Hematopoietic multipotent progenitor cell treated with erythropoietin and hydrocortisone succinate and interleukin-3 and kit ligand, for 17 days (in vitro differentiated cells): Measurements from ENCODE around the gene DAAM1.

Experiments
- DNase-seq: peaks from one replicate; pipeline ENCODE4 v3.0.0-alpha.2; 2015; ENCODE audit warnings: low spot score

The DAAM1 gene

DNA sequence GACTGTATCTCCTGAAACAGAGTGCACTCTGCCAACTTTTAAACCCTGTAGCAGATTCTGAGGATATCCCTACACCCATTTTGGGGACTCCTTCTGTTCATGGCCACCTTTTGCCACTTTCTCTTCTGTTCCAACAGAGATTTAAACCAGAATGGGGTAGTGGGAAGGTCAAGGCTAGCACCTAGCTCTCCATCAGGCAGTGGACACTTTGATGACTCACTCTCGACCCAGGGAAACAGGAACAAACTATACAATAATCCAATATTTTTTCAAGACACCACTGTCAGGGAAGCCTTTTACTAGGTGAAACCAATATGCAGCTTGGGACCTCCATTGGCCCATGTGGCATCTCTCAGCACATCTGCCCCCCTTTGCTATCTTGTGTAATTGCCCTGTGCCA lies 103.6 kb downstream of the DAAM1 start:
- DNase-seq: no peak

DNA sequence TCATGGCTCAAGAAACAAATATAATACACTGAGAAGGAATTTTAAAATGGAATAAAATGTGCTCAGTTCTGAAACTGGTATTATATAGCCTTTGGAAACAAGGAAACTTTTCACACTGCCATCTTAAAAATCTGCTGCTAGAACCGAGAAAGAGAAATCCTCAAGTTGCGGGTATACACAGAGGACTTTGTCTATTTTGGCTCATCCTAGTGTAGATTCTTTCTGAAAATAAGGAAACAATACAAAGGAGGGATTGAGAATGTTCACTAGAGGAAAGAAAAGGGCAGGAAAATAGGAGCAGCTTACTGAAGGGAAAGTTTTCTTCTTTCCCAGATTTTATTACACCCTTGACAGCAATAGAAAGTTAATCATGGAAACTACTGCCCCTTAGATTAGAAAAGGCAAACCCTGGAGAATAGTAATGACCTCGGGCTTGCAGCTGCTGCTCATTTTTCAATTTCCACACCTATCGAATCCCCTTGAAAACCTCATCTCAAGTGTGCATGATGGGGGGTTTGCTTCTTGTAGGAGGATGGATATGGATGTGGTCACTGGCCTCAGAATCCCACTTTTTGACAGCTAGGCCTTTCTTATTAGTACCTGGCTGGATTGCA lies 104.6 kb downstream of the DAAM1 start:
- no peak for DNase-seq

- no peak for DNase-seq
Measured at GRCh38 chr14:59293935-59294661, 105.6 kb downstream of the DAAM1 start.

DNA sequence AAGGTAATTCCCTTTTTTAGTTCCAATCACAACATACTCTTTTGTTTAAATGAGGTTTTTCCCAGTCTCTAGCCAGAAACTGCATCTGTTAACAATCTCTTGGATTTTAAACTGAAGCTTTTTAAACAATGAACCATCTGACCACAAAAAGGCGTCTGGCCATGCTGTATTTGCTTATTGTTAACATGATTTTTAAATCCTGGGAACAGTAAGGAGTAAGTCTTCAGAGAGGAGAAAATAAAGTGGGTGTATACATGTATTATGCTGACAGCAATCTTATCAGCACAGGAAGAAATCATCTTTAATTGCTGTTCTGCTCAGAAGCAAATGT lies 106.2 kb downstream of the DAAM1 start:
- no peak for DNase-seq

DNA sequence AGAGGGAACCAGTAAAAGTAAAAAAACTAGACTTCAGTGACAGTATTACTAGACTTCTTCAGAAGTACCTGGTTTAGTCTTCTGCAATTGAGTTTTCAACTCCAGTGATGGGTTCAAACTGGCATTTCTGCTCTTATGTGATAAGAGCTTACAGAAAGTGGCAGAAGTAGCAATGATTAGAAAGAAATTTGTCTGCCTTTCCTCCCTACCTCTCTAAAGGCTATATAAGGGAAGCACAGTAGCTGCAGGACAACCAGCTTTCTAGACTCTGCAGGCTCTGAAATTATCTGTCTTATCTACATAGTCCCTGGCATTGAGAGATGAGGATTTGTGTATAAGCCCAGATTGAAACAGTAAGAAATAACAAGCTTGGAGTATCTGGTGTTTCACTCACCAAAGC lies 107.5 kb downstream of the DAAM1 start:
- DNase-seq: no peak

- DNase-seq: no peak
Measured at GRCh38 chr14:59296508-59296907, 108.0 kb downstream of the DAAM1 start.

GRCh38 chr14:59297071-59297776 lies 108.8 kb downstream of the DAAM1 start:
- DNase-seq: no peak

- no peak for DNase-seq
Measured at GRCh38 chr14:59299731-59300130, 111.3 kb downstream of the DAAM1 start.

DNA sequence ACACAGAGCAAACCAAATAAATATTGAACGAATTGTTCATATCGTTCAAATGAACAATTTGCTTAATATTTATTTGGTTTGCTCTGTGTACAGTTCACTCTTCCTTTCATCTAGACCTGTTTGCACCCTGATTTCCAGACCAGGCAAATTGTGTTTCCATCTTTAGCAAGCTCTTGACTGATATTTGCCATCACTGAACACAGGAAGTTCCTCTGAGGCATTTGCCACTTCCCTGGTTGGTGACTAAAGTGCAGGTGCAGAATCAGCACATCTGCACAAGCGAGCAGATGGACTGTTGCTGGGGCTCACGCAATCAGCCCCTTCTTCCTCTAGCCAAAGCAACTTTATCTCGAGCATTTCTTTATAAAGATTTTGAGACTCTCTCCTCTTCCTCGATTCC lies 112.9 kb downstream of the DAAM1 start:
- no peak for DNase-seq

DNA sequence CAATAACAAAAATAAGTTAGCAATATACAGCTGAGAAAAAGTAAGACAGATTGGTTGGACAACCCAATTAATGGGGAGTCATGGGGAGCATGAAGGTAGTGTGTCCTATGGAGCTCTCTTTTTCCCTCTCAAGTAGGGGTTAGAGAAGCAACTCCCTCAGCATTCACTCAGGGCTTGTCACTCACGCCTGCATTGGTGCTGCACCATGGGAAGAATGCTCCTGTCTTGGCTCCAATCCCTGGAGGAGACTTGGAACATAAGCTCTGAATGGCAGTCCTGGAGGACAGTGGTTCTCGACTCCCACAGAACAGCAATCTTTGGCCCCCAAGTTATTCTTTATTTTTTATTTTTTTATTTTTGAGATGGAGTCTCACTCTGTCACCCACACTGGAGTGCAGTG lies 113.8 kb downstream of the DAAM1 start:
- DNase-seq: no peak

- DNase-seq: no peak
Measured at GRCh38 chr14:59303216-59303615, 114.7 kb downstream of the DAAM1 start.

DNA sequence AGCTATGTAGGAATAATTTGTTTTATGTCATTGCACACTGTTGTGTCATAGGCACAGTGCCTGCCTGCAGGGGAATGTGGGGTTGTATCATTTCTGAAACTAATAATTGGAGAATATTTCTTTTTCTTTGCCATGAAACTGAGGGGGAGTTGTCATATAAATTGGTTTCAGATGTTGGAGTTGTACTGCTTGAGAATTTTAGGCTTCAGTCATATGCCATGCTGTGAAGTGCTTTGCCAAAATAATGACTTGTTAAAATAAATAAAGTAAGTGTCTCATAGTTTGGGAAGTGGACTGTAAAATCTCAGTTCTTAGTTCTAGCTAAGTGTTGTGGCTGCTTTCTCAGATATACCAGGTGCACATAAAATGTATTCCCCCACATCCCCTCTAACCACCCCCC lies 116.8 kb downstream of the DAAM1 start:
- no peak for DNase-seq

GRCh38 chr14:59305836-59306555 lies 117.5 kb downstream of the DAAM1 start:
- no peak for DNase-seq

DNA sequence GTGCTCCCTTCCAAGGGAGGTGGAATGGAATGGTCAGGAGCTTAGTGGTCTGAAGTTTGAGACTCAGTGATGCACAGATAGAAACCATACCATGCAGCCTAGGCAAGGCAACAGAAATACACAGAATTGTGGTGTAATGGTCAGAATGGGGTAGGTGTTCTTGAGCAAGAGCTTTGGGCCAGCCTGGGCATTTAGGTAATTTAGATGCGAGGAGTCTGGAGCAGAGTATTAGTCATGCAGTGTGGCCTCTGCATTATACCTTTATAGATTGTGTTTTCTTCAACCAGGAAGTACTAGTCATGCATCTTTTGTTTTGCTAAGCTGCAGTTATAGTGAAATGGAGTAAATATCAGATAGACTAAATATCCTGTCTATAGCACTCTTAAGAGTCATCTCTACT lies 118.3 kb downstream of the DAAM1 start:
- DNase-seq: no peak

- DNase-seq: no peak
Measured at GRCh38 chr14:59308086-59308485, 119.6 kb downstream of the DAAM1 start.

DNA sequence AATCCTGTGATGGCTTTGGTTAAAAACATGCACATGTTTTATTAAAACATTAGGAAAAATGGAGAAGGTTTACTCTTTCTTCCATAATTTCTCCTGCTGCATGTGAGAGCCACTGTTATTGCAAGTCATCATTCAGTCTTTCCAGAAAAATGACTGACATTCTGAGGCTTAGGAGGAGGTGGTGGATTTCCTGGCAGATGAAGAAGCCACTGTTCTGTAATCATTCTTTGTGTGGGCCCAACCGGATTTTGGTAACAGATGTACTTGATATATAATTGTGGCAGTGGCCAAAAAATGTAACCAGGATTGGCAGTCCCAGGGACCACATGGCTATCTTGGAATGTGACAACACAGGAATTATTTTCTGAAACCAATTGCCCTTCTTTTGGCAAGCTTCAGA lies 120.2 kb downstream of the DAAM1 start:
- DNase-seq: no peak

- no peak for DNase-seq
Measured at GRCh38 chr14:59309291-59309900, 120.9 kb downstream of the DAAM1 start.

GRCh38 chr14:59310633-59311032 lies 122.2 kb downstream of the DAAM1 start:
- DNase-seq: no peak

DNA sequence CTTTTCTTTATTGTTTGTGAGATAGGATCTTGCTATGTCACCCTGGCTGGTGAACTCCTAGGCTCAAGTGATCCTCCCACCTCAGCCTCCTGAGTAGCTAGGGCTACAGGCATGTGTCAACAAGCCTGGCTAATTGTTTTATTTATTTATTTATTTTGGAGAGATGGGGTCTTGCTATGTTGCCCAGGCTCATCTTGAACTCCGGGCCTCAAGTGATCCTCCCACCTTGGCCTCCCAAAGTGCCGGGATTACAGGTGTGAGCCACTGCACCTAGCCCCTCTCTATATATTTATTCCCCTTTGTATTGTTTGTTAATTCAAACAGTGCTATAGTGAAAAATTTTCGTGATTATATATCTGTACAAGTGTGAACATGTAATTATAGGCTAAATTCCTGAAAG lies 123.3 kb downstream of the DAAM1 start:
- no peak for DNase-seq

- no peak for DNase-seq
Measured at GRCh38 chr14:59313144-59313651, 124.7 kb downstream of the DAAM1 start.

- DNase-seq: no peak
Measured at GRCh38 chr14:59313658-59314608, 125.5 kb downstream of the DAAM1 start.
